Esophagus squamous epithelium (tissue), 4 donors: Measurements from ENCODE around the gene FAM171A1.
"Not testable (repeated sequence)": the region's sequence is repeated elsewhere in the genome, so short reads cannot be mapped to it uniquely, and the experiment has no call there.

Experiments
- POLR2A ChIP-seq, 4 donors: fragments of 450-650 bp; IDR thresholded peaks; one replicate each; pipeline ENCODE4 v1.6.1; 2017; ENCODE audit warnings: antibody characterized with exemption in 4 of 4, mild to moderate bottlenecking in 4 of 4, moderate library complexity in 3 of 4
- TF ChIP-seq, protein P1 (sequence below), 6 experiments: fragments of 450-650 bp in 4 of 6; fragments of 200-600 bp in 2 of 6; sonication (generic) in 2 of 6; IDR thresholded peaks; one replicate each; pipeline ENCODE4 v1.5.1; 2016 to 2019; ENCODE audit warnings: antibody characterized with exemption in 6 of 6, mild to moderate bottlenecking in 4 of 6, moderate library complexity in 4 of 6

- not testable (repeated sequence) for TF ChIP-seq POLR2A (IDR thresholded peaks at IDR 0.05)
- TF ChIP-seq, protein P1, sequence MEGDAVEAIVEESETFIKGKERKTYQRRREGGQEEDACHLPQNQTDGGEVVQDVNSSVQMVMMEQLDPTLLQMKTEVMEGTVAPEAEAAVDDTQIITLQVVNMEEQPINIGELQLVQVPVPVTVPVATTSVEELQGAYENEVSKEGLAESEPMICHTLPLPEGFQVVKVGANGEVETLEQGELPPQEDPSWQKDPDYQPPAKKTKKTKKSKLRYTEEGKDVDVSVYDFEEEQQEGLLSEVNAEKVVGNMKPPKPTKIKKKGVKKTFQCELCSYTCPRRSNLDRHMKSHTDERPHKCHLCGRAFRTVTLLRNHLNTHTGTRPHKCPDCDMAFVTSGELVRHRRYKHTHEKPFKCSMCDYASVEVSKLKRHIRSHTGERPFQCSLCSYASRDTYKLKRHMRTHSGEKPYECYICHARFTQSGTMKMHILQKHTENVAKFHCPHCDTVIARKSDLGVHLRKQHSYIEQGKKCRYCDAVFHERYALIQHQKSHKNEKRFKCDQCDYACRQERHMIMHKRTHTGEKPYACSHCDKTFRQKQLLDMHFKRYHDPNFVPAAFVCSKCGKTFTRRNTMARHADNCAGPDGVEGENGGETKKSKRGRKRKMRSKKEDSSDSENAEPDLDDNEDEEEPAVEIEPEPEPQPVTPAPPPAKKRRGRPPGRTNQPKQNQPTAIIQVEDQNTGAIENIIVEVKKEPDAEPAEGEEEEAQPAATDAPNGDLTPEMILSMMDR (IDR thresholded peaks at IDR 0.05): not testable (repeated sequence)
Measured at GRCh38 chr10:15333181-15333580, 37.9 kb downstream of the FAM171A1 start.
